Measurements from ENCODE around the gene CALCOCO1.
"Not testable (repeated sequence)": the region's sequence is repeated elsewhere in the genome, so short reads cannot be mapped to it uniquely, and the experiment has no call there.

The CALCOCO1 gene

DNA sequence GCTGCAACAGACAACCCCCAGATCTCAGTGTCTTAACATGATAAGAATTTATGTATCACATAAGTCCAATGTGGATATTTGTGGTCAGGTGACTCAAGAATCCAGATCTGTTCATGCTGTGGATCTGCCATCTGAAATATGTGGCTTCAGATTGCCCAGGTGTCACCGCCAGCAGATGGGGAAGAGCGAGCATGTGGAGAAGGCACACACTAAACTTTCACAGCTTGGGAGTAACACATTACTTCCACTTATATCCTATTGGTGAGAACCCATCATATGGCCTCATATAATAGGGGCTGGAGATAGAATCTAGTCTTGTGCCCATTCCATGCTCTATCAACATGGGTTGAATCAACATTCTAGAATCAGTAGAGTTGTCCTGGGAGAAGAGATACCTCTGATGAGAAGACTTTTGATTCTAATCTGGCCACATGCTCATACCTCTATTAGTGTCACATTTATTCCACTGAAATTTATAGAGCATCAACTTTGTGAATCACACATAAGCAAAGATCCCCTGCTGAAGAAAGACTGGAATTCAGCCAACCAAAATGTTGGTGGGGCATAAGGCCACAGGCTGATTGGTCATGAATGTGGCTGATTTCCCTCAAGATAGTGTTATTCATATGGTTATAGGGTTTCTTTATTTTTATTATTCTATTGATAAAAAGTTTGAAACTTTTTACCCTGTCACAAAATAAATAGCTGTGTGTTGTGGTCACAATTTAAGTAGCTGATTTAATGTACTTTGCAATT, 6.0 kb upstream of the CALCOCO1 start:
- DNase-seq = no peak

DNA sequence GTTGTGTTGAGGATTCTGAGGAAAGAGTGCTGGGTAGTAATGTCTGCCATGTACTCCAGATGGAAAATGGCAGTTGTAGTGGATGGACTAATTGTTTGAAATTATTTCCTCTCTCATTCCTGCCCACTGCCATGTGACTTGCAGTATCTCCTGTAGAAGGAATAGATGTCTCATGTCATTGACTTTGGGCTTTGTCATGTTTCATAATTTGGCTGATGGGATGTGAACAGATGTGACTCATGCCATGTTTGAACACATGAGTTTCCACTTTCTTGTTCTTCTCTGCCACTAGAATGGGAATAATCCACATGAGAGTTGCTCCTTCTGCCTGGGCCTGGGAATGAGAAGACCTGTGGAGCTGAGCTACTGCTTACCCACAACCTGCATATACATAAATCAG, 2.4 kb upstream of the CALCOCO1 start:
- DNase-seq = no peak

DNA sequence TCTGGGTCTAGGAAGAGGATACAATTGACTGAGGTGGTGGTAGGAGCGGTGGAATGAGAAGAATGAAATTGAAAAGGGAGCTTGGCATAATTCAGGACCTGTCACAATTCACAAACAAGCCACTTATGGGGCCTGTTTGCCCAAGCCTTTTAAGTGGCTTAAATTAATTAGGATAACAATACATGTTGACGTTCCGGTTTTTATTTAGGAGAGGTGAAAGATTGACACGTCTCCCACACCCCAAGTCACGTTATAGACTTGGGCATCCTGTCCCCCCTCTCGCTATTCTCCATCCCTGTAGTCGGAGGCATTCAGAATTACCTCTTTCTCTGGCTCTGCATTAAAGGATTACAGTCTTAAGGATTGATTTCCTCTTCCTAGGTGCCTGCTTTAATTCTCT, 954 bp upstream of the CALCOCO1 start:
- DNase-seq = no peak

DNA sequence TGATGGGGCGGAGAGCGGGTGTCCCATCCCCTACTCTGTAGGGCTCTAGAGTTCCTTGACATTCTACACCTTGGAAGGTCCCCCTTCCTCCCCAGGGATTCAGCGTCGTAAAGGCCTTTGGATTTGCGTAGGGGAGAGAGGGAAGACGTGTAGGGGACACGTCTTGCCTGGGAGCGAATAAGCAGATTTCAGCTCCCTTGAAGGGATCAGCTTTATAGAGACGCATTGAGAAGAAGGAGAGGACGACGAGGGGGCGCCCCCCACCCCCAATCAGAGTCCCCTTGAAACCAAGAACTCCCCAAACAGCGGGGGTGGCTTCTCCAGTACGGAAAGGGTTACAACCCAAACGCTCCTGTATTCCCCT, 324 bp downstream of the CALCOCO1 start:
- DNase-seq = no peak

- no peak for DNase-seq
These were observed 911 bp downstream of the CALCOCO1 start for GRCh38 chr12:53726341-53726740.

DNA sequence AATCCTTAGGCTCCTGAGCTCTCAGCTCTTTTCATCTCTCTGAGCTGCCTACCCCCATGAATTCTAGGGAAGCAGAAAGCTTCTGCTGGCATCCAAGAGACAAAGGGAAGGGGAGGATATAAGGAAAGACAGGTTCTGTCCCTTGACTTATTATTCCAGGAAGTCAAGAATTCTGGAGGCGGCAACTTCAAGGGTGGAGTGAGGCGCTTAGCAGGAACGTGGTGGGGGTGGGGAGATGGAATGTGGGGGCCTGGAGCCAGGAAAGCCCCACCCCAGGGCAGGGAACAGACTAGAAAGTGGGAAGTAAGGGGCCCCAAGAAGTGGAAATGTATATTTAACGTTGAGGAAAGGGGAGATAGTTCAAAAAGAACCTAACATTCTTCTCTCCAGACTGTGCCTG, 1.4 kb downstream of the CALCOCO1 start:
- DNase-seq = no peak

DNA sequence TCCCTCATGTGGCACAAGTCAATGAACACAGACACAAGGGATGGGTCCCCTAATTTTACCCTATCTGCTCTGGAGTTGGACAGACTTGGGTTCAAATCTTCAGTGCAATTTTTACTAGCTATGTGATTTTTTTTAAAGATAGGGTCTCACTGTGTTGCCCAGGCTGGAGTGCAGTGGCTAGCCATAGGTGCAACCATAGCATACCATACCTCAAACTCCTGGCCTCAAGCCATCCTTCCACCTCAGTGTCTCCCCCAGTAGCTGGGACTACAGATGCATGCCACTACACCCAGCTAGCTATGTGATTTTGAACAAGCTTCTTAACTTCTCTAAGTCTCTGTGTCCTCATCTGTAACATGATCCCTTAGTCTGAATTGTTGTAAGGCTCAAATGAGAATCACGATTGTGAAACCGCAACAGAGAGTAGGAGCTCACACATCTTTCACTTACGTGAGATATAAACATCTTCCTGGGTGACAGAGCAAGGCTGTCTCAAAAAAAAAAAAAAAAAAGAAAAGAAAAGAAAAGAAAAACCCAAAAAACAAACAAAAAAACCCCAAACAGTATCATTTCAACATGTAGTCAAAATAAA, 4.7 kb downstream of the CALCOCO1 start:
- DNase-seq = no peak

DNA sequence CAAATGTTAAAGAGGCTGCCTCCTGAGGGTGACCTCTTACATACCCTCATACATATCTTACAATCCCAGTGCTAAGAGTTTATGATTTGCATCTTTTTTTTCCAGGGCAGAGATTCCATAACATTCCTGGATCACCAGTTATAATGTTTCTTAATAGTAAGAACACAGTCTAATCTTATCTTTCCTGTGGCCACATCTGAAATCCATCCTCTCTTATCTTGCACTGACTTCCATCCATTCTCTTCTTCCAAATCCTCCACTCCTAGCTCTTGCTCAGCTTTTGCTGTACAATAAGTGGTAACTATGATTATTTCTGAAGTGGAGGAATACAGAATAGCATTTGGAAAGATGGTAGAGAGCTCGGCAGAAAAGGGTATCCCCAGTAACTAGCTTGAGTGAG, 6.3 kb downstream of the CALCOCO1 start:
- no peak for DNase-seq

DNA sequence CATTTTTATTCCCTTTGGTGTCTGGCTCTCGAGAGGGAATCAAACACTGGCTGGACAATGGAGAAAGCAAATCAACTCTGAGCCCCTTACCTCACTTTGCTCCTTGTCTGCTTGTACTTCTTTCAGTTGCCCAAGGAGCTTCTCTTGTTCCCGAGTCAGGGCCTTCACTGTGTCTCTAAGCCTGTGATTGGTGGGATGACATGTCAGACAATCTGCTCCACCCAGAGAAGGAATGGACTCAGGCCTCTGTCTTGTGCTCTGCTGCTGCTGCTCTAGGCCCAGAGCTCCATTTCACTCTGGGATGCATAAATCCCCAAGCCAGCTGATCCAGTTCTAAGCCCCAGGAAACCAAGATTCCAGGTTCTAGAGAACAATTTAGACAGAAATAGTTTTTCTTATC, 7.6 kb downstream of the CALCOCO1 start:
- no peak for DNase-seq

- DNase-seq = not testable (repeated sequence)
These were observed 8.7 kb downstream of the CALCOCO1 start for GRCh38 chr12:53718567-53718966.

DNA sequence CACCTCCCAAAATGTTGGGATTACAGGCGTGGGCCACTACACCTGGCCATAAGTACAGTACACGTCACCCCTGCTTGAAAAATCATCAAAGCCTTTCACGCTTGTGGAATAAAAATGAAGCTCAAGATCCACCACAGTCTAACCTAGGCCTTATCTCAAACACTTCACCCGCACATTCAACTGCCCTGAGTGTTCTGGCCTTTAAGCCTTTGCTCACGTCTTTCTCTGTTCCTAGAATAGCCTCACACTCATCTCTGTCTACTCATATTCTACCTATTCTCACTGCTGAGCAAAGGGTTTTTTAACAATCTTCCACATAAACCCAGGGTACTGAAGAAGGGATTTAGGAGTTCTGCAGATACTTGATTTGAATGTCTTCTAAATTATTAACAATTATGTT, 9.9 kb downstream of the CALCOCO1 start:
- DNase-seq = no peak

GRCh38 chr12:53714004-53714403, 13.2 kb downstream of the CALCOCO1 start:
- DNase-seq = no peak

- DNase-seq = no peak
These were observed 13.7 kb downstream of the CALCOCO1 start for GRCh38 chr12:53713516-53713915.

- no peak for DNase-seq
These were observed 15.1 kb downstream of the CALCOCO1 start for GRCh38 chr12:53712059-53712643.

DNA sequence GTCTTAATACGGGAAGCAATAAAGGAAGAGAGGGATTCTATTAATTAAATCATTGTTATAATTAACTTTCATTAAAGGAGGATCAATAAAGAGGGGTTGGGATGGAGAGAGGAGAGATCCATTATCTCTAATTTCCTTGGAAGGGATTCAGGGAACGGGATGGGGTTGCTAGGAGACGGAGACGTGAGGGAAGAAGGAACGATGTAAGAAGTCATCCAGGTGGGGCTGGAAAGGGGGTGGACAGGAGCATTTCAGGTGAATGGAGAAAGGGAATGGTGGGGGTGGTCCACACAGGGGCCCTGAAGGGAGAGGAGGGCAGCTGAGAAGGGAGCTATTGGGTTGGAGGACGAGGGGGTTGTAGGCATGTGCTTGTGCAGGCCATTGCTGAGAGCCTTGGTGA, 17.2 kb downstream of the CALCOCO1 start:
- no peak for DNase-seq

GRCh38 chr12:53709671-53710070, 17.6 kb downstream of the CALCOCO1 start:
- DNase-seq = no peak

GRCh38 chr12:53706080-53706479, 21.2 kb downstream of the CALCOCO1 start:
- no peak for DNase-seq

GRCh38 chr12:53703756-53704155, 23.5 kb downstream of the CALCOCO1 start:
- no peak for DNase-seq

DNA sequence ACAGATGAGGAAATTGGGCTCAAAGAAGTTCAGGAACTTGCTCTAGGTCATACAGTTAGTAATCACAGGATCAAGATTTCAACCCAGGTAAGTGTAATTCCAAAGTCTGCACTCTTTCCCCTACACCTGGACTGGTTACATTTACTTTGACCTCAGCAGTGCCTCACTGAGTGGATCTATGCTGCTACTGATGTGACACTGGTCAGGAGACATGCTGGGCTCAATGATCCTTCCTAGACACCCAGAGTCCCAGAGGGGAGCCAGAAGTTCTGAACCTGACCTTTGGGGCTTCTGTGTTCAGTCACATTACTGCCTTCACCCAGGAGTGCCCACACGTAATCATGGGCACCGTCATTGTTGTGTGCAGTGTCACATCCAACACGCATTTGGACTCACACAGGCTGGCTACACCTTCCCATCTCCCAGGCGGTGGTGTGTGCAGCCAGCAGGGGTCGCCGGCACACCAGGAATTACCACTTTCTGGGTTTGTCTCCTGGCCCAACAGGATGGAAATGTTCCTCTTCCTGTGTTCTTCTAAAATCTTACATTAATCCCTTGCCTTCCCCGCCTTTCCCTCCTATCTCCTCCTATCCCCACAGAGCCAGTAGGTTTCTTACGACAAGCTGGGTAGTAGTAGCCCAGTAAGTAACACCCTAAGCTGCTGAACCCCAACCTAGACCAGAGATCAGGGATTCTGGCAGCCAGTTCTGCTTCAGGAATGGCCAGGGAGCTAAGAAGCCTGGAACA, 25.6 kb downstream of the CALCOCO1 start:
- DNase-seq = peak; percentile 83

DNA sequence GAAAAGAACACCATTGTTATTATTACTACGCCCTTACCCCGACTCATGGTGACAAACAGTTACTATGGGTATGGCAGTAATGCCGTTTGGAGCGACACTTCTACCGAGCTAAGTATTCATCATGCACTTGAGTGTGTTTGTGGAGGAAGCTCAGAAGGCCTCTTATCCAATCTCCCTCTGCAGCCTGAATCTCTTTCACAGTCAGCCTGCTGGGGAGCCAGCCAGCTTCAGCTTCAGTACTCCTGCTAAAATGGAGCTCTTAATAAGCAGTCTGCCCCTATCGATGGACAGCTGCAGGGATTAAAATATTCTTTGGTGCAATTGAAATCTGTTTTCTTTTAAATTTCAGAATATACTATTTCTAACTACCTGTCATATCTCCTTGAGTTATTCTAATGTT, 26.7 kb downstream of the CALCOCO1 start:
- no peak for DNase-seq

GRCh38 chr12:53699678-53700025, 27.6 kb downstream of the CALCOCO1 start:
- DNase-seq = no peak

DNA sequence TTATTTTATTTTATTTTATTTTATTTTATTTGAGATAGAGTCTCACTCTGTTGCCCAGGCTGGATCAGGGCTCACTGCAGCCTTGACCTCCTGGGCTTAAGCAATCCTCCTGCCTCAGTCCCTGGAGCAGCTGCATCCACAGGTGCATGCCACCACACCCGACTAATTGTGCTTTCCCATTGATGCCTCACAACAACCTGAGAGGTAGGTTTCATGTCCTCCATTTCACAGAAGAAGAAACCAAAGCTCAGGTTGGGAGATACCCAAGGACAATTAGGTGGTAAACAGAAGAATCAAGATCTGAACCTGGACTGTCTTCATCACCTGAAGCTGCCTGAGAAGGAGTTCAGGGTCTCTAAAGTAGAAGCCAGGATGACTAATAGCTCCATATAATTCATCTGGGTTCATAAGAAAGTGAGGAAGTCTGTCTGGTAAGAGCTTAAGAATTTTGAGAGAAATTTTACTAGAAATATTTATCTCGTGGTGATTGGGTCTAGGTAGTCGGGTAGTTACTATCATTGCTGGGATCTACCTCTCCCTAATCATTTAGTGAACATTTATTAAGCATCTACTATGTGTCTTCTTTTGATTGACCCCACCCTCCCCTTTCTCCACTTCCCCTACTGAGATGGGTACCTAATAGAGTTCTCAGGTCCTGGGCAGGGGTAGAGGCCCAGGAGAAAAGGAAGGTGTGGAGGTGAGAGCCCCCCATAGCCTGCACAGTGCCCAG, 28.1 kb downstream of the CALCOCO1 start:
- DNase-seq = no peak

- no peak for DNase-seq
These were observed 30.5 kb downstream of the CALCOCO1 start for GRCh38 chr12:53696655-53697331.

All from stimulated activated CD4-positive, alpha-beta T cell treated with anti-CD3 and anti-CD28 coated beads, Interleukin-15, amount 100 ng/mL, for 24 hours (primary cell).